Measurements from ENCODE around the gene PTPN3.
"Not testable (repeated sequence)": the region's sequence is repeated elsewhere in the genome, so short reads cannot be mapped to it uniquely, and the experiment has no call there.

PTPN3 gene

GRCh38 chr9:109401169-109401989 is 96.7 kb downstream of the PTPN3 start:
- DNase-seq (ENCODE audit: low read depth in 1 of 2, low spot score in 1 of 2), result no peak

DNA sequence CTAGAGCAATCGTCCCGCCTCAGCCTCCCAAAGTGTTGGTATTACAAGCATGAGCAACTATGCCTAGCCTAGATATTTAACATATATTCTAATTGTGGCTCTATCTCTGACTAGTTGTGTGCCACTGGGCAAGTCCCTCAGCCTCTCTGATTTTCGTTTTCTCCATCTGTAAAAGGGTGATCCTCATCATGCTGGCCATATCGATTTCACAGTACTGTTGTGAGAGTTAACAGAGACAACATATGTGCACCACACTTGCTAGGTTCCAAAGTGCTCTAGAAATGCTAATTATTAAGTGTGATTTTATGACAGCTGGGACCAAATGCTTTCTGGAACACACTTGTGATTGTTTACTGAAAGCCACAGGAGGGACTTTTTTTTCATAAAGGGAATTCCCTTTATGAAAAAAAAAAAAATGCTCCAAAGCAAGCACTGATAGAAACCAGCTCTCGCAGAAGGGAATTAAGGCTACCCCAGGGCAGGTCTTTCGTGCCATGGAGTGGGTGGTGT is 98.8 kb downstream of the PTPN3 start:
- no peak for DNase-seq (ENCODE audit: low read depth in 1 of 2, low spot score in 1 of 2)

DNA sequence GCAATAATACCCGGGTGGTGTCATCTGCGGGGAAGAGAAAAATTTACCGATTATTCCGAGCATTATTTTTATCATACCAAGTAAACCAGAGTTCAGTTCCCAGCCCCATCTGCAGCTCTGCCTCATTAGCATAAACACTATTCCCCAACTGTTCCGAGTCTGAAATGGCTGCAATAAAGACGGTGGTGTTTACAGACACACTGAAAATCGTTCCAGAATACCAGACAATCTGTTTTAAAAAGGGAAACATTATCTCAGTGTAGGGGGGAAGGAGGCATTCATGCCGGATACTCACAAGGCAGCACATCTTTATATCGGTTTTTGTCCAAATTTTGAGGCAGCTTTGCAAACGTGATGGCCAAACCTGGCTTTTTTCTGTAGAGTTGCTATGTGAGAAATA is 106.9 kb downstream of the PTPN3 start:
- DNase-seq (ENCODE audit: low read depth in 1 of 2, low spot score in 1 of 2), result no peak

GRCh38 chr9:109387856-109388255 is 110.3 kb downstream of the PTPN3 start:
- no peak for DNase-seq (ENCODE audit: low read depth in 1 of 2, low spot score in 1 of 2)

GRCh38 chr9:109387206-109387605 is 110.9 kb downstream of the PTPN3 start:
- no peak for DNase-seq (ENCODE audit: low read depth in 1 of 2, low spot score in 1 of 2)

GRCh38 chr9:109385499-109385898 is 112.6 kb downstream of the PTPN3 start:
- no peak for DNase-seq (ENCODE audit: low read depth in 1 of 2, low spot score in 1 of 2)

GRCh38 chr9:109383947-109384346 is 114.2 kb downstream of the PTPN3 start:
- DNase-seq (ENCODE audit: low read depth in 1 of 2, low spot score in 1 of 2), result no peak

DNA sequence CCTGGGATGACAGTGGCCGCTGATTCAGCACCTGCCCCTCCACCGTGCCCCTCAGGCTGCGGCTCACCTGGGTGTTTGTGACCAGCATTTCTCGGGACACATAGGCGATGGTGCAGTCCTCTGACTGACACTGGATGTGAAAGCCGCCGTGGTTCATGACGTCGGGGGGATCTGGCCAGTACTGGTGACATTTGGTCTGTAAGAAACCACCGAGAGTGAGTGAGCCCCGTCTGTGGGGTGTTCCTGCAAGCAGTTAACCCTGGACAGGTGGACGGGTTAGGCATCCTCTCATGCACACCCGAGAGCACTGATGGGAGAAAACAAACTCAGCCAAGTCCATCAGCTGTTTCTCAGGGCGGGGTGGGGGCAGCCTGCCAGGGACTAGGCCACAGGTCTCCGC is 114.8 kb downstream of the PTPN3 start:
- no peak for DNase-seq (ENCODE audit: low read depth in 1 of 2, low spot score in 1 of 2)

DNA sequence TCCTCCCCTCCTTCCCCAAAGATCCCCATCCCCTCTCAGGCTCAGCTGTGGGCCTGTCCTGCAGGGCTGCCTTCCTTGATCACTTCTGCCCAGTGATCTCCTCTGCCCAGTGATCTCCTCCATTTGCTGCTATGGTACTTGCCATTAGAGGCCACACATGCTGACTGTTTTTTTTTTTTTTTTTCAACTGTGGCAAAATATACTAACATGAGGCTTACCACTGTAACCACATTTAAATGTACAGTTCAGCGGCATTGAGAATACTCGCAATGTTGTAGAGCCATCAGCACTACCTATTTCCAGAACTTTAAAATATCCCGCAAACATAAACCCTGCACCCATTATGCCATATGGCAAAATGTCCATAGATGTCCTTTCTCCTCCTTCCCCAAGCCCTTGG is 115.5 kb downstream of the PTPN3 start:
- DNase-seq (ENCODE audit: low read depth in 1 of 2, low spot score in 1 of 2), result no peak

DNA sequence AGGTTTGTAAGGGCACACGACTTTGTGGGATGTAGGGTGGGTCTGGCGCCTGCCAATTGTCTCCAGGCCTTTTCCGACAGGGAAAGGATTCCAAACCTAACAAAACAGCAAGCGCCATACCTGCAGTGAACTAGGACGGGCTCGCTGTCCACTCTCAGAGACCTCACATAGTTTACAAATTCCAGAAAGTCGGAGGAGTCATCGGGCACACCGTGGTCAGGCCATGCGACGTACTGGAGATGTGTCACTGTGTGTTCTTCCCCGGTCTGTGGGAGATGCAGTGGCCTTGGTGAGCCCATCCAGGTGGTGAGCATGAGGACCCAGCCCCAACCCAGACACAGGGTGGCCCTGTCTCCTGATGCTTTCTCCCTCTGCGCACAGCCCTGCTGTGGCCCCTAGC is 115.9 kb downstream of the PTPN3 start:
- DNase-seq (ENCODE audit: low read depth in 1 of 2, low spot score in 1 of 2), result no peak

- DNase-seq (ENCODE audit: low read depth in 1 of 2, low spot score in 1 of 2), result no peak
Measured at GRCh38 chr9:109381011-109381729, 116.9 kb downstream of the PTPN3 start.

DNA sequence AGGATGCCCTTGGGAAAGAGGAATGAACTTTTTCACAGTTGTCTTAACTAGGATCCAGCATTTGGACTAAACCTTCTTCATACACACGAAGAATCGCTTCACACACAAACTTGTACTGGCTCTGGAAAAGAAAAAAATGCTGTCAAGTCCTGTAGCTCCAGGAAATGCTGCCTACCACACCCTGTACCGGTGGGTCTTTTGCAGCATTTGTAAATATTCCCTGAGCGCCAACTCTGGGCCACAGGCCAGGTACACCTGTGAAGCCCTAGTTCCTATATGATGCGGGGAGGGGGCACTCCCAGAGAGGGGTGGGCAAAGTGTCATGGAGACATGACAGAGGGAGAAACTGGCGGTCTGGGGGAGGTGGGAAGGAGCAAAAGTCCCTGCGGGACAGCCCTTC is 118.6 kb downstream of the PTPN3 start:
- DNase-seq (ENCODE audit: low read depth in 1 of 2, low spot score in 1 of 2), result no peak

GRCh38 chr9:109378316-109378715 is 119.8 kb downstream of the PTPN3 start:
- DNase-seq (ENCODE audit: low read depth in 1 of 2, low spot score in 1 of 2), result no peak

GRCh38 chr9:109372246-109372645 is 125.9 kb downstream of the PTPN3 start:
- no peak for DNase-seq (ENCODE audit: low read depth in 1 of 2, low spot score in 1 of 2)

GRCh38 chr9:109371374-109371773 is 126.7 kb downstream of the PTPN3 start:
- no peak for DNase-seq (ENCODE audit: low read depth in 1 of 2, low spot score in 1 of 2)

- DNase-seq (ENCODE audit: low read depth in 1 of 2, low spot score in 1 of 2), result no peak
Measured at GRCh38 chr9:109369285-109369684, 128.8 kb downstream of the PTPN3 start.

DNA sequence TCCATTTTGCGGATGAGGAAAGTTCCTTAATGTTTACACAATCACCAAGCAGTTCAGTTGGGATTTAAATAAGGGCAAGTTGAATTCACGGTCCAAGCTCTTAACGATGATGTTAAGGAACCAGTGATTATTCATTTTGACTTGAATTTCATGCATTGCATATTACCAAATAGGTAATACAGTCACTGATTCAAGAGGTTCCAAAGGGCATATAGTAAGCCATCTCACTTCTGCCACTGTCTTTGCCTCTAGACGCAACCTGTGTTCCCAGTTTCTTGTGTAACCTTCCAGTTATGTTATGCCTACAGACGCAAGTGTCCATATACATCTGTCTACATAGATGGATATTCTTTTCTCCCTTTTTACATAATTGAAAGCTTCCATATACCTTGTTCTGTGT is 137.3 kb downstream of the PTPN3 start:
- no peak for DNase-seq (ENCODE audit: low read depth in 1 of 2, low spot score in 1 of 2)

- DNase-seq (ENCODE audit: low read depth in 1 of 2, low spot score in 1 of 2), result not testable (repeated sequence)
Measured at GRCh38 chr9:109358968-109359603, 139.0 kb downstream of the PTPN3 start.

GRCh38 chr9:109355564-109356297 is 142.4 kb downstream of the PTPN3 start:
- no peak for DNase-seq (ENCODE audit: low read depth in 1 of 2, low spot score in 1 of 2)

- DNase-seq (ENCODE audit: low read depth in 1 of 2, low spot score in 1 of 2), result no peak
Measured at GRCh38 chr9:109354190-109354589, 143.9 kb downstream of the PTPN3 start.

GRCh38 chr9:109351032-109351431 is 147.1 kb downstream of the PTPN3 start:
- no peak for DNase-seq (ENCODE audit: low read depth in 1 of 2, low spot score in 1 of 2)
